Muscle layer of duodenum (tissue), 2 donors: ENCODE data around the gene RNF126.

Source experiments
- H3K27ac ChIP-seq: one replicate; pipeline ENCODE4 v1.7.0; 2013; ENCODE audit warnings: mild to moderate bottlenecking, low read length
- H3K27me3 ChIP-seq: one replicate; pipeline ENCODE4 v1.7.0; 2013; ENCODE audit warnings: low read depth, mild to moderate bottlenecking, control low read depth, low read length
- H3K36me3 ChIP-seq, 2 donors: one replicate each; pipeline ENCODE4 v1.7.0; 2013; ENCODE audit warnings: low read length in 2 of 2, control low read depth in 1 of 2, mild to moderate bottlenecking in 1 of 2; ENCODE audit not compliant: insufficient read depth in 2 of 2, control insufficient read depth in 1 of 2
- H3K4me1 ChIP-seq, 2 donors: one replicate each; pipeline ENCODE4 v1.7.0; 2013; ENCODE audit warnings: low read length in 2 of 2, mild to moderate bottlenecking in 2 of 2, control low read depth in 1 of 2, moderate library complexity in 1 of 2; ENCODE audit not compliant: insufficient read depth in 2 of 2, control insufficient read depth in 1 of 2
- H3K4me3 ChIP-seq, 2 donors: one replicate each; pipeline ENCODE4 v1.7.0; 2013; ENCODE audit warnings: low read length in 2 of 2, low read depth in 1 of 2, mild to moderate bottlenecking in 1 of 2
- H3K9me3 ChIP-seq, 2 donors: one replicate each; pipeline ENCODE4 v1.7.0; 2013; ENCODE audit warnings: low read length in 2 of 2, control low read depth in 1 of 2, mild to moderate bottlenecking in 1 of 2; ENCODE audit not compliant: control insufficient read depth in 1 of 2
- donor health status: healthy.

The RNF126 gene

DNA sequence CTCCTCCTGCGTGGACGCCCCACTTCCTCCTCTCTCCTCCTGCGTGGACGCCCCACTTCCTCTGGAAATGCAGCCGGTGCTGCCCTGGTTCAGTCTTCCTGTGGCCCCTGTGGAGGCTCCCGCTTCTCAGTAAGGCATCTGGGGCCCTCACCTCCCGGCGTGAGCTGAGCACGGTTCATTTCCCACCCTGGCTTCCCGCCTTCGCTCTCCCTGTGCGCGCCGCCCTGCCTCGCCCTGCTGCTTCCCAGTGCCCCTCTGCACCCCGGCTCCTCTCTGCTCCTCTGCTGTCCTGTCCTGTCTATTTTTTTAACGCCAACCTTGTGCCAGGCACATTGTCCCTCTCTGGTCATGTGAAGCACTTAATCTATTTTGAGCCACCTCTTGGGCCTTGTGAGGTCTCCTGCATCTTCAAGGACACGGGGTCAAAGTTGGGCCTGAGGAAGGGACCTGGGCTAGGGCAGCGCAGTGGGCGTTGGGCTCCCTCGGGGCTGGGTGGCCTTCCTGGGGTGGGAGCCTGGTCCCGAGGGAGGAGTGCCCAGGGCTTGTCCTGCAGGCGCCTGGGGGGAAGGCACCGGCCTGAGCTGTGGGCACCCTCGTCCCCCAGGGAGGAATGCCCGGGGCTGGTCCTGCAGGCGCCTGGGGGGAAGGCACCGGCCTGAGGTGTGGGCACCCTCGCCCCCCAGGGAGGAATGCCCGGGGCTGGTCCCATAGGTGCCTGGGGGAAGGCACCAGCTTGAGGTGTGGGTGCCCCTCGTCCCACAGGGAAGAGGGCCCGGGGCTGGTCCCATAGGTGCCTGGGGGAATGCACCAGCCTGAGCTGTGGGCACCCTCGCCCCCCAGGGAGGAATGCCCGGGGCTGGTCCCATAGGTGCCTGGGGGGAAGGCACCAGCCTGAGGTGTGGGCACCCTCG is 60.4 kb downstream of the RNF126 start:
- Histone ChIP-seq H3K9me3 (peaks cover 0 to 2% of the 10 kb centered on the region in 2 donors), H3K4me1 (no peaks in the 10 kb centered on the region), H3K27ac (no peak overlapping the region), H3K36me3 (no peaks in the 10 kb centered on the region), H3K4me3 (no peak overlapping the region), H3K27me3 (no peaks in the 10 kb centered on the region)

DNA sequence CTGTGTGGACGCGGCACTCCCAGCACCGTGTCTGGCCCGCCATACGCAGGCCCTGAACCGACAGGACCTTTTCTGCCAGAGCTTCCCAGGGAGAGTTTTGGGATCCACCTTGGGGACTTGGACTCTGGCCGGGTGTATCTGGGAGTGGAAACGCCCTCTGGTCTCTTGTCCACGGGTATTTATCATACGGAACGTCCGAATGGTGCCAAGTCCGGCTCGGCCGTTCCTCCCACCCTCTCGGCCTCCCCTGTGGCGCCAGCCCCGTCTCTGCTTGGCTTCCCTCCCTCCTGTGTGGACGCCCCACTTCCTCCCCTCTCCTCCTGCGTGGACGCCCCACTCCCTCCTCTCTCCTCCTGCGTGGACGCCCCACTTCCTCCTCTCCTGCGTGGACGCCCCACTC is 61.2 kb downstream of the RNF126 start:
- Histone ChIP-seq H3K27ac (no peak overlapping the region), H3K9me3 (peaks cover 0 to 2% of the 10 kb centered on the region in 2 donors), H3K27me3 (no peaks in the 10 kb centered on the region), H3K4me1 (no peaks in the 10 kb centered on the region), H3K4me3 (no peak overlapping the region), H3K36me3 (no peaks in the 10 kb centered on the region)

DNA sequence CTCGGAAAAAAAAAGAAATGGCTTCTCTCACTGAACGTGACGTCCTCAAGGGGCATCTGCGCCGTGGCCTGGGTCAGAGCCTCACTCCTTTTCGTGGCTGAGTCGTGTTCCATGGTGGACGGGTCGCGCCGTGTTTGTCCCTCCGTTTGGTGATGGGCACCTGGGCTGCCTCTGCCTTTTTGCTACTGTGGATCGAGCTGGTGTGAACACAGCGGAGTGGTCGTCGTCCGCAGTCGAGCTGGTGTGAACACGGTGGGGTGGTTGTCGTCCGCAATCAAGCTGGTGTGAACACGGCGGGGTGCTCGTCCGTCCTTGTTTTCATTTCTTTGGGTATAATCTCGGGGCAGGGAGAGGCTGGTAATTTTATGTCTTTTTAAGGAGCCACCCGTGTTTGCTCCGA is 61.7 kb downstream of the RNF126 start:
- H3K4me3 ChIP-seq: no peak overlapping the region
- peaks cover 0 to 2% of the 10 kb centered on the region in 2 donors for H3K9me3 ChIP-seq
- no peaks in the 10 kb centered on the region for H3K4me1 ChIP-seq
- no peak overlapping the region for H3K27ac ChIP-seq
- no peaks in the 10 kb centered on the region for H3K36me3 ChIP-seq
- H3K27me3 ChIP-seq: no peaks in the 10 kb centered on the region
